Parathyroid adenoma (tissue), 2 donors: Measurements from ENCODE around the gene WASHC3.
"Not testable (repeated sequence)": the region's sequence is repeated elsewhere in the genome, so short reads cannot be mapped to it uniquely, and the experiment has no call there.

ENCODE experiments used
- H2AFZ ChIP-seq: fragments of 300-600 bp; sonication (generic); one replicate; pipeline ENCODE4 v1.7.0; 2017; ENCODE audit warnings: antibody characterized with exemption, mild to moderate bottlenecking
- H3K27ac ChIP-seq: fragments of 300-600 bp; sonication (generic); one replicate; pipeline ENCODE4 v1.7.0; 2017
- H3K27me3 ChIP-seq: fragments of 300-600 bp; sonication (generic); one replicate; pipeline ENCODE4 v1.7.0; 2017; ENCODE audit warnings: low read length; ENCODE audit not compliant: control insufficient read depth, insufficient read depth
- H3K36me3 ChIP-seq: fragments of 300-600 bp; sonication (generic); one replicate; pipeline ENCODE4 v1.7.0; 2017; ENCODE audit warnings: low read length; ENCODE audit not compliant: control insufficient read depth, insufficient read depth
- H3K4me1 ChIP-seq: fragments of 300-600 bp; sonication (generic); one replicate; pipeline ENCODE4 v1.7.0; 2017; ENCODE audit warnings: control low read depth
- H3K4me2 ChIP-seq: fragments of 300-600 bp; sonication (generic); one replicate; pipeline ENCODE4 v1.7.0; 2017; ENCODE audit warnings: low read length
- H3K4me3 ChIP-seq: fragments of 300-600 bp; sonication (generic); one replicate; pipeline ENCODE4 v1.7.0; 2017; ENCODE audit warnings: low read depth, low read length
- H3K79me2 ChIP-seq: fragments of 300-600 bp; sonication (generic); one replicate; pipeline ENCODE4 v1.7.0; 2017; ENCODE audit warnings: control low read depth
- H3K9ac ChIP-seq: fragments of 300-600 bp; sonication (generic); one replicate; pipeline ENCODE4 v1.7.0; 2017; ENCODE audit warnings: mild to moderate bottlenecking
- H3K9me3 ChIP-seq: fragments of 300-600 bp; sonication (generic); one replicate; pipeline ENCODE4 v1.7.0; 2017; ENCODE audit warnings: low read length; ENCODE audit not compliant: control insufficient read depth
- TF ChIP-seq, protein P1 (sequence below): fragments of 300-600 bp; sonication (generic); IDR thresholded peaks from one replicate; pipeline ENCODE4 v1.7.0; 2017; ENCODE audit warnings: antibody characterized with exemption, mild to moderate bottlenecking
- donor health status: primary hyperparathyroidism.

Gene WASHC3

DNA sequence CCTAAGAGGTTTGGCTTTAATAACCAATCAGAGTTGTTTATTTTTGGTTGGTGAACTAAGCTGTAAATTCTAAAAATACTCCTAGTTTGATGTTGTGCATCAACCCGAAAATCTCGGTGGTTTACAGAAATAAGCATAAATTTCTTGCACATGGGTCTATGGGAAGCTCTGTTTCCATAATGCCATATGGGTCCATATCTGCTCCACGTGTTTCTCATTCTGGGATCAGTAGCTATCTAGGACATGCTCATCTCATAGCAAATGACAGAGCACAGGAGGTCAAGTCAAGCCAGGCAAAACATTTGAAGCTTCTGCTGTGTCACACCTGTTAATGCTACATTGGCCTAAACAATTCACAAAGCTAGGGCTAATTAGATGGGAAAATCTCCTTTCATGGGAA is 35.1 kb upstream of the WASHC3 start:
- no peaks in the 10 kb centered on the region for H3K79me2 ChIP-seq
- TF ChIP-seq, protein P1, sequence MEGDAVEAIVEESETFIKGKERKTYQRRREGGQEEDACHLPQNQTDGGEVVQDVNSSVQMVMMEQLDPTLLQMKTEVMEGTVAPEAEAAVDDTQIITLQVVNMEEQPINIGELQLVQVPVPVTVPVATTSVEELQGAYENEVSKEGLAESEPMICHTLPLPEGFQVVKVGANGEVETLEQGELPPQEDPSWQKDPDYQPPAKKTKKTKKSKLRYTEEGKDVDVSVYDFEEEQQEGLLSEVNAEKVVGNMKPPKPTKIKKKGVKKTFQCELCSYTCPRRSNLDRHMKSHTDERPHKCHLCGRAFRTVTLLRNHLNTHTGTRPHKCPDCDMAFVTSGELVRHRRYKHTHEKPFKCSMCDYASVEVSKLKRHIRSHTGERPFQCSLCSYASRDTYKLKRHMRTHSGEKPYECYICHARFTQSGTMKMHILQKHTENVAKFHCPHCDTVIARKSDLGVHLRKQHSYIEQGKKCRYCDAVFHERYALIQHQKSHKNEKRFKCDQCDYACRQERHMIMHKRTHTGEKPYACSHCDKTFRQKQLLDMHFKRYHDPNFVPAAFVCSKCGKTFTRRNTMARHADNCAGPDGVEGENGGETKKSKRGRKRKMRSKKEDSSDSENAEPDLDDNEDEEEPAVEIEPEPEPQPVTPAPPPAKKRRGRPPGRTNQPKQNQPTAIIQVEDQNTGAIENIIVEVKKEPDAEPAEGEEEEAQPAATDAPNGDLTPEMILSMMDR: no peak
- H3K9me3 ChIP-seq: no peaks in the 10 kb centered on the region
- H2AFZ ChIP-seq: no peak overlapping the region
- no peaks in the 10 kb centered on the region for H3K36me3 ChIP-seq
- no peaks in the 10 kb centered on the region for H3K4me1 ChIP-seq
- no peak overlapping the region for H3K9ac ChIP-seq
- no peak overlapping the region for H3K4me3 ChIP-seq
- no peaks in the 10 kb centered on the region for H3K27me3 ChIP-seq
- H3K4me2 ChIP-seq: no peak overlapping the region
- H3K27ac ChIP-seq: no peak overlapping the region

DNA sequence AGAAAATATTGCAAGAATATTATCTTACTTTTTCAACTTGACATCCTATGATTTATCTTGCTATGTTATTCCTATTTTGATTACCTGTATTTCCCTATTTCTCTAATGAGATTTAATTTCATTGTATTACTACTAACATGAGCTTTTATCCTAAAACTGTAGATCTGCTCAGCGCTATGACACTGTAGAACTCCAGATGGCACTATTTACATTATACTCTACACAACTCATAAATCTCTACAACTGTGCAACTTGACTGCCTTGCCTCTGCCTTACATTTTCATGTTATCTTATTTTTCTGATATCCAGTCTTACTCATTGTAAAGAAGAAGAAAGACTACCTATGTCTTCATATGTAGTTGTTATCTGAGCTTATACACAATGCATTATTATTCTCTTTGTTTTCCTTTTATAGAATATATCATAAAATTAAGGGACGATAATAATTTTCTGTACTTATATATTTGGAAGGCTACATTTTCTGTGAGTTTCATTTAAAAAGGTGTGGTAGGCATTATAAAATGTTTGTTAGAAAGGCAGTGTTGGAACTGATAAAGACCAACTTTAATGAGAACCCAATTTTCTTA is 34.0 kb upstream of the WASHC3 start:
- no peaks in the 10 kb centered on the region for H3K79me2 ChIP-seq
- H2AFZ ChIP-seq: no peak overlapping the region
- no peaks in the 10 kb centered on the region for H3K27me3 ChIP-seq
- TF ChIP-seq, protein P1: no peak
- H3K4me1 ChIP-seq: no peaks in the 10 kb centered on the region
- no peaks in the 10 kb centered on the region for H3K9me3 ChIP-seq
- H3K4me2 ChIP-seq: no peak overlapping the region
- no peaks in the 10 kb centered on the region for H3K36me3 ChIP-seq
- H3K27ac ChIP-seq: no peak overlapping the region
- no peak overlapping the region for H3K9ac ChIP-seq
- no peak overlapping the region for H3K4me3 ChIP-seq

DNA sequence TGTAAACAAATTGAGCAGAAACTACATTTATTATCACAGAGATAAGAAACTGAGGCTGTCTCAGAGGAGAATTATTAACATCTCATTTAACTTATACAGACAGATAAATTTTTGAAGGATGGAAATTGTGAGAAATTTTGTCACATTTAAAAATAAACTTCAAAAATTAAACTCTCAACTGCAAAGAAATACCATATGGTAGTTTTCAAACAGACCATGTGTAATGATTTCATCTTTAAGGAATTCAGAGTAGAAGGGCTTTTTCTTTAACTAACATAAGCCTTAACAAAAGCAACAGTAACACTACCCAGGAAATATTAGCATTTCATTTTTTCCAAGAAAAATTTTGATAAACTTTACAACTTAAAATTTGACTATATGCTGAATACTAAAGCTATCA is 31.5 kb upstream of the WASHC3 start:
- Histone ChIP-seq H2AFZ (no peak overlapping the region), H3K27me3 (no peaks in the 10 kb centered on the region), H3K27ac (no peak overlapping the region), H3K36me3 (no peaks in the 10 kb centered on the region), H3K9ac (no peak overlapping the region), H3K79me2 (no peaks in the 10 kb centered on the region), H3K4me2 (no peak overlapping the region), H3K4me3 (no peak overlapping the region), H3K9me3 (no peaks in the 10 kb centered on the region), H3K4me1 (no peaks in the 10 kb centered on the region)
- TF ChIP-seq, protein P1: no peak

DNA sequence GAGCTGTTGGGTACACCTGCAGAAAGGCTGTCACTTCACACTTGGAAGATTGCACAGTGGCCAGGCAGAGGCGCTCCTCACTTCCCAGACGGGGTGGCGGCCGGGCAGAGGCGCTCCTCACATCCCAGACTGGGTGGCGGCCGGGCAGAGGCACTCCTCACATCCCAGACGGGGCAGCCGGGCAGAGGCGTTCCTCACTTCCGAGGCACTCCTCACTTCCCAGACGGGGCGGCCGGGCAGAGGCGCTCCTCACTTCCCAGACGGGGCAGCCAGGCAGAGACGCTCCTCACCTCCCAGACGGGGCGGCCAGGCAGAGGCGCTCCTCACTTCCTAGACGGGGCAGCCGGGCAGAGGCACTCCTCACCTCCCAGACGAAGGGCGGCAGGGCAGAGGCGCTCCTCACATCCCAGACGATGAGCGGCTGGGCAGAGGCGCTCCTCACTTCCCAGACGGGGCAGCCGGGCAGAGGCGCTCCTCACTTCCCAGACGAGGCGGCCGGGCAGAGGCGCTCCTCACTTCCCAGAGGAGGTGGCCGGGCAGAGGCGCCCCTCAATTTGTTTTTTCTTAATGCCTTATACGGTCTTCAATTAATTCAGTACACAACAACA is 27.5 kb upstream of the WASHC3 start:
- H3K79me2 ChIP-seq: not testable (repeated sequence)

DNA sequence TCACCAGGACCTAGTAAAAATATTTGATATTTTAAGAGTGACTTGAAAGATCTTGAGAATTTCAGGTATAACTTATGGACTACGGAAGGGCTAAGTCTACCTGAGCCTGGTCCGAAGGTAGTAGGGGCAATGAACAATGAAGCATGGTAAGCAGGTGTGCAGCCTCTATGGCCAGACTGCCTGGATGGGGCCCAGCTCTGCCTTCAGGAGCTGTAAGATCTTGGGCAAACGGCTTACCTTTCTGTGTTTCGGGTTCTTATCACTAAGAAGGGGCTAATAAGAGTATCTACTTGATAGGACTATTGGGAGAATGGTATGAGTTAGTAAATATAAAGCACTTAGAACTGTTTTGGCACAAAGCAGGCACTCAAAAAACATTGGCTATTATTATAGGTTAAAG is 19.1 kb upstream of the WASHC3 start:
- no peak overlapping the region for H2AFZ ChIP-seq
- no peaks in the 10 kb centered on the region for H3K79me2 ChIP-seq
- TF ChIP-seq, protein P1: no peak
- no peaks in the 10 kb centered on the region for H3K36me3 ChIP-seq
- H3K27me3 ChIP-seq: no peaks in the 10 kb centered on the region
- H3K9me3 ChIP-seq: no peaks in the 10 kb centered on the region
- no peak overlapping the region for H3K27ac ChIP-seq
- H3K9ac ChIP-seq: no peak overlapping the region
- no peaks in the 10 kb centered on the region for H3K4me1 ChIP-seq
- no peak overlapping the region for H3K4me2 ChIP-seq
- H3K4me3 ChIP-seq: no peak overlapping the region

More for the DNA sequence above, 27.5 kb upstream of the WASHC3 start:
- not testable (repeated sequence) for H3K9ac ChIP-seq, H3K9me3 ChIP-seq, H3K4me1 ChIP-seq, H3K4me3 ChIP-seq, H3K36me3 ChIP-seq, H3K27me3 ChIP-seq, H3K4me2 ChIP-seq, H3K27ac ChIP-seq, H2AFZ ChIP-seq

DNA sequence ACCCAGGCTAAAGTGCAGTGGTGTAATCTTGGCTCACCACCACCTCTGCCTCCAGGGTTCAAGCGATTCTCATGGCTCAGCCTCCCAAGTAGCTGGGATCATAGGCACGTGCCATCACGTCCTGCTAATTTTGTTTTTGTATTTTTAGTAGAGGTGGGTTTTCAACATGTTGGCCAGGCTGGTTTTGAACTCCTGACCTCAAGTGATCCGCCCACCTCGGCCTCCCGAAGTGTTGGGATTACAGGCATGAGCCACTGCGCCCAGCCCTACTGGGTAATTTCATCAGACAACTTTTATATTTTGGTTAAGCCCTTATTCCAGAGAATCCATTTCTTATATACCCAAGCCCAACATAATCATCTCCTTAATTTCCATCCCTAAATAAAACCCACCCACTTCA is 10.3 kb upstream of the WASHC3 start:
- not testable (repeated sequence) for H3K9me3 ChIP-seq, H3K36me3 ChIP-seq, H3K27me3 ChIP-seq, H3K9ac ChIP-seq, H3K79me2 ChIP-seq, H3K4me1 ChIP-seq, H3K4me2 ChIP-seq, H3K4me3 ChIP-seq, H3K27ac ChIP-seq, H2AFZ ChIP-seq
